Measurements from ENCODE around the gene MAMLD1.

DNA sequence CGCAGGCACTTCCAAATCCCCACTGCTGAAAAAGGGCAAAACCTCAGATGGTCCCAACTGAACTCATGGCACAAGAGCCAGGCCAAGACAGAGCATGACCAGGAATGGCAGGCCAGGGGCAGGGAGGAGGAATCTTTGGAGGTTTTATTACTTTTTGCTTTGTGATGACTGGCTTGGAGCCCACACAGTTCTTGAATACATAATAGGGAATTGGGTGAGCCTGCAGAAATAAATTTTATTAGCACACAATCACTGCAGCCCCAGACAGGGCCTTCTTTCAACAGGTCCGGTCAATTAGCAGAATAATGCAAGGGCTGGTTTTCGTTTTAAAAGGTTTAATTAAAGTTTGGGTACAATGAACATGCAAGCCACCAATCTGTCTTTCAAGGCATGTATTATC is 23.4 kb upstream of the MAMLD1 start:
- TF ChIP-seq GATA2 (IDR thresholded peaks at IDR 0.05; ENCODE audit: low read depth, low read length): no peak
- TF ChIP-seq GATA3 (IDR thresholded peaks at IDR 0.05; ENCODE audit: low read depth, low read length): no peak
